ENCODE measurements around the gene LRFN2. TPM values are rescaled to one million over a fixed set of nuclear protein-coding genes. Genes with fewer than 3 reads are reported as not detected.

Gene LRFN2
- total and polyA plus RNA-seq, 2 of the 8 experiments (the other 6 are each of a cell fraction or from before 2014, with no cell fraction given) = 2.3 TPM

GRCh38 chr6:40610229-40610628 lies 23.1 kb upstream of the LRFN2 start (continued):
- TF ChIP-seq CTBP2 (IDR thresholded peaks at IDR 0.05; ENCODE audit: borderline replicate concordance, insufficient read depth, insufficient read length, low read length) = no peak

Measured in H1 (cell line).